Measurements from ENCODE around the gene TPPP3.

- TF ChIP-seq EZH2 (IDR thresholded peaks at IDR 0.05; ENCODE audit: borderline replicate concordance, low read depth, low read length, severe bottlenecking): no peak
- TF ChIP-seq CTCF (IDR thresholded peaks at IDR 0.05; ENCODE audit: extremely low read depth in 1 of 2, insufficient read depth in 1 of 2, low read depth in 1 of 2, low read length in 2 of 2): no peak
- TF ChIP-seq POLR2A (IDR thresholded peaks at IDR 0.05; ENCODE audit: low read depth, low read length): no peak
- TF ChIP-seq, protein P1, sequence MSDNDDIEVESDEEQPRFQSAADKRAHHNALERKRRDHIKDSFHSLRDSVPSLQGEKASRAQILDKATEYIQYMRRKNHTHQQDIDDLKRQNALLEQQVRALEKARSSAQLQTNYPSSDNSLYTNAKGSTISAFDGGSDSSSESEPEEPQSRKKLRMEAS (IDR thresholded peaks at IDR 0.05; ENCODE audit: insufficient read depth, insufficient read length): no peak
- no peak for TF ChIP-seq POLR2AphosphoS5 (IDR thresholded peaks at IDR 0.05; ENCODE audit: insufficient read depth, low read depth, low read length)
- TF ChIP-seq JUN (IDR thresholded peaks at IDR 0.05; ENCODE audit: borderline replicate concordance, insufficient read depth, insufficient read length, low read depth): no peak
- TF ChIP-seq MYC (IDR thresholded peaks at IDR 0.05; ENCODE audit: low read depth, low read length): no peak
- TF ChIP-seq FOS (IDR thresholded peaks at IDR 0.05; ENCODE audit: borderline replicate concordance, insufficient read depth, low read length): no peak
These were observed 20.9 kb upstream of the TPPP3 start for GRCh38 chr16:67413978-67414911.

Data from endothelial cell of umbilical vein (primary cell).